ENCODE data around the gene RXFP1.

DNA sequence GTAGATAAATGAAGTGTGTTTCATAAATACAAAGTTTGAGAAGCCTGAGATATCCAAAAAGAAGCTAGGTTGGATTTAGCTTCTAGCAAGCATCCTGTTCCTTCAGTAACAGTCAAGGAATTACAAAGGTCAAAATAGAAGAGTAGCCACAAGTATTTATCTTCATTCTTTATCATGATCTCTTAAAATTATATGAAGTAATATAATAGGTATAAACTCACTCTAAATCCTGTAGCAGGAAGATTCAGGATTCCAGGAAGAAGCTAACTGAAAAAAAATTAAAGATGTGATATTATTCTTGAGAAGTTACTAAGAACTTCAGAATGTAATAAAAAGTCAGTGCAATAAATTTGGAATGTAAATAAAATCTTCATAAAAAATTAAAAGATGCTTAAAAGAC lies 31.1 kb upstream of the RXFP1 start:
- no peak for TF ChIP-seq CTCF (IDR thresholded peaks at IDR 0.05)
- no peak for TF ChIP-seq POLR2AphosphoS5 (IDR thresholded peaks at IDR 0.05)

Data from suprapubic skin (tissue), 3 donors.